H1 (cell line): ENCODE measurements around the gene LRRC8D. TPM values are rescaled to one million over a fixed set of nuclear protein-coding genes. Genes with fewer than 3 reads are reported as not detected.
A peak's percentile ranks its signal among the peaks of the same experiment; 100 is the strongest.

Experiments used
- CTCF ChIA-PET: fragments of 300-600 bp; sonication (Branson Sonifier 250); formaldehyde crosslinking; loops from one replicate; lab custom pipeline; 2021; ENCODE audit not compliant: partially characterized antibody; lab: Charles Lee
- POLR2A ChIA-PET: fragments of 300-600 bp; sonication (Branson Sonifier 250); formaldehyde crosslinking; loops from one replicate; lab custom pipeline; 2021; ENCODE audit warnings: inconsistent platforms; ENCODE audit not compliant: partially characterized antibody; lab: Charles Lee
- DNase-seq, 2 experiments: peaks; one replicate each; pipeline versions ENCODE4 v3.0.0 to v3.0.0-alpha.2; 2010 to 2022; ENCODE audit warnings: low spot score in 2 of 2, low read depth in 1 of 2, mixed read lengths in 1 of 2
- FAIRE-seq: peaks from 2 replicates; lab custom pipeline; 2011; peaks lifted over from hg19 to GRCh38; lab: Jason Lieb, UNC
- H2AFZ ChIP-seq: 2 replicates; pipeline ENCODE4 v1.8.1; 2012; ENCODE audit warnings: low read length, inconsistent platforms
- H2AK5ac ChIP-seq: 2 replicates; pipeline ENCODE4 v1.6.1; 2013; ENCODE audit warnings: low read depth, low read length
- H2BK120ac ChIP-seq: replicated peaks from 2 replicates; pipeline ENCODE3; 2013; ENCODE audit warnings: low read depth, low read length, inconsistent platforms
- H2BK12ac ChIP-seq: 2 replicates; pipeline ENCODE4 v1.6.1; 2013; ENCODE audit warnings: low read depth, low read length
- H2BK15ac ChIP-seq: 2 replicates; pipeline ENCODE4 v1.6.1; 2013; ENCODE audit warnings: low read length
- H2BK20ac ChIP-seq: 2 replicates; pipeline ENCODE4 v1.6.1; 2013; ENCODE audit warnings: low read length
- H2BK5ac ChIP-seq: 2 replicates; pipeline ENCODE4 v1.6.1; 2013; ENCODE audit warnings: low read depth, low read length
- H3K14ac ChIP-seq: 2 replicates; pipeline ENCODE4 v1.6.1; 2013; ENCODE audit warnings: inconsistent platforms; ENCODE audit not compliant: insufficient read length
- H3K18ac ChIP-seq: 2 replicates; pipeline ENCODE4 v1.6.1; 2013; ENCODE audit warnings: low read length; ENCODE audit errors: extremely low read depth
- H3K23ac ChIP-seq: 2 replicates; pipeline ENCODE4 v1.6.1; 2013; ENCODE audit warnings: inconsistent platforms; ENCODE audit not compliant: insufficient read length
- H3K23me2 ChIP-seq: 2 replicates; pipeline ENCODE4 v1.6.1; 2013; ENCODE audit warnings: low read depth, low read length
- H3K27ac ChIP-seq: 2 replicates; pipeline ENCODE4 v1.6.1; 2011; ENCODE audit warnings: low read depth, low read length, inconsistent platforms
- H3K27me3 ChIP-seq, 4 experiments: replicated peaks in 1 of 4; 1 replicate in 1 of 4; 2 replicates in 3 of 4; pipeline versions ENCODE4 v1.6.1 to v1.8.1; 2011 to 2013; ENCODE audit warnings: low read length in 3 of 4, mild to moderate bottlenecking in 3 of 4, inconsistent platforms in 2 of 4, mixed read lengths in 2 of 4, moderate library complexity in 1 of 4; ENCODE audit not compliant: control insufficient read depth in 3 of 4, insufficient read depth in 3 of 4; ENCODE audit errors: extremely low read depth in 1 of 4
- H3K36me3 ChIP-seq, 4 experiments: 2 replicates each; pipeline versions ENCODE4 v1.6.1 to v1.8.1; 2011 to 2013; ENCODE audit warnings: mild to moderate bottlenecking in 4 of 4, low read length in 3 of 4, moderate library complexity in 2 of 4, control low read depth in 1 of 4, inconsistent platforms in 1 of 4; ENCODE audit not compliant: insufficient read depth in 4 of 4, control insufficient read depth in 2 of 4
- H3K4ac ChIP-seq: replicated peaks from 2 replicates; pipeline ENCODE3; 2013; ENCODE audit warnings: low read length, low read depth, mixed read lengths, inconsistent platforms; ENCODE audit not compliant: insufficient read length
- H3K4me1 ChIP-seq, 4 experiments: replicated peaks in 1 of 4; 1 replicate in 1 of 4; 2 replicates in 3 of 4; pipeline versions ENCODE4 v1.6.1 to v1.8.1; 2011 to 2013; ENCODE audit warnings: low read length in 3 of 4, inconsistent platforms in 2 of 4, mixed read lengths in 1 of 4; ENCODE audit not compliant: insufficient read depth in 4 of 4, control insufficient read depth in 3 of 4
- H3K4me2 ChIP-seq, 2 experiments: 2 replicates each; pipeline versions ENCODE4 v1.6.1 to v1.8.1; 2011 to 2013; ENCODE audit warnings: low read depth in 2 of 2, low read length in 2 of 2, control low read depth in 1 of 2, inconsistent platforms in 1 of 2, mild to moderate bottlenecking in 1 of 2; ENCODE audit not compliant: insufficient read depth in 1 of 2
- H3K4me3 ChIP-seq, 4 experiments: fragments of 200-600, 300-600 bp in 1 of 4; sonication (generic), shearing (Covaris generic), sonication (Bioruptor Twin) in 1 of 4; 2 replicates each; pipeline versions ENCODE4 v1.5.1 to v1.8.1; 2011 to 2016; ENCODE audit warnings: low read length in 4 of 4, low read depth in 3 of 4, control low read depth in 2 of 4, inconsistent platforms in 2 of 4, mild to moderate bottlenecking in 2 of 4, mixed read lengths in 1 of 4, moderate library complexity in 1 of 4; ENCODE audit not compliant: insufficient read depth in 2 of 4; ENCODE audit errors: extremely low read depth in 1 of 4
- H3K56ac ChIP-seq: replicated peaks from 2 replicates; pipeline ENCODE3; 2013; ENCODE audit warnings: low read depth, mild to moderate bottlenecking, mixed read lengths, low read length, inconsistent platforms; ENCODE audit not compliant: insufficient read length
- H3K79me1 ChIP-seq: 2 replicates; pipeline ENCODE4 v1.6.1; 2013; ENCODE audit warnings: low read depth, low read length, control low read depth
- H3K79me2 ChIP-seq, 2 experiments: 2 replicates each; pipeline versions ENCODE4 v1.6.1 to v1.8.1; 2012 to 2013; ENCODE audit warnings: low read length in 2 of 2, mild to moderate bottlenecking in 2 of 2, inconsistent platforms in 1 of 2; ENCODE audit not compliant: insufficient read depth in 2 of 2, control insufficient read depth in 1 of 2
- H3K9ac ChIP-seq, 4 experiments: replicated peaks in 1 of 4; 1 replicate in 1 of 4; 2 replicates in 3 of 4; pipeline versions ENCODE4 v1.6.1 to v1.8.1; 2011 to 2013; ENCODE audit warnings: low read depth in 3 of 4, low read length in 3 of 4, control low read depth in 2 of 4, mild to moderate bottlenecking in 2 of 4, moderate library complexity in 2 of 4, inconsistent platforms in 1 of 4; ENCODE audit errors: extremely low read depth in 1 of 4
- H3K9me3 ChIP-seq, 2 experiments: 2 replicates each; pipeline versions ENCODE4 v1.6.1 to v1.8.1; 2012 to 2013; ENCODE audit warnings: mild to moderate bottlenecking in 2 of 2, moderate library complexity in 2 of 2, control low read depth in 1 of 2, inconsistent platforms in 1 of 2, low read depth in 1 of 2, low read length in 1 of 2, mixed read lengths in 1 of 2; ENCODE audit not compliant: insufficient read depth in 2 of 2
- H4K20me1 ChIP-seq, 2 experiments: replicated peaks in 1 of 2; 2 replicates each; pipeline versions ENCODE3 to v1.8.1; 2011 to 2013; ENCODE audit warnings: inconsistent platforms in 2 of 2, low read length in 2 of 2, mild to moderate bottlenecking in 1 of 2; ENCODE audit not compliant: insufficient read depth in 2 of 2, control insufficient read depth in 1 of 2
- H4K5ac ChIP-seq: 2 replicates; pipeline ENCODE4 v1.6.1; 2013; ENCODE audit warnings: low read length, low read depth, mixed read lengths, inconsistent platforms; ENCODE audit not compliant: insufficient read length
- H4K8ac ChIP-seq: 2 replicates; pipeline ENCODE4 v1.8.0; 2013; ENCODE audit warnings: mild to moderate bottlenecking, moderate library complexity, low read length, inconsistent platforms; ENCODE audit not compliant: insufficient read depth; ENCODE audit errors: extremely low read depth
- H4K91ac ChIP-seq: replicated peaks from 2 replicates; pipeline ENCODE3; 2013; ENCODE audit warnings: low read length, mixed read lengths, inconsistent platforms; ENCODE audit not compliant: insufficient read length
- ATF2 ChIP-seq: IDR thresholded peaks from 2 replicates; pipeline ENCODE4 v1.6.1; 2012; ENCODE audit warnings: low read length, inconsistent platforms
- CEBPB ChIP-seq: IDR thresholded peaks from 2 replicates; pipeline ENCODE4 v1.6.1; 2012; ENCODE audit warnings: low read depth, low read length
- EP300 ChIP-seq, 2 experiments: IDR thresholded peaks; 1 replicate in 1 of 2; 2 replicates in 1 of 2; pipeline ENCODE4 v1.6.1; 2011 to 2012; ENCODE audit warnings: low read depth in 2 of 2, low read length in 2 of 2, mild to moderate bottlenecking in 2 of 2, borderline replicate concordance in 1 of 2, inconsistent platforms in 1 of 2, moderate library complexity in 1 of 2
- HDAC2 ChIP-seq, 2 experiments: fragments of 300-600 bp in 1 of 2; sonication (generic) in 1 of 2; IDR thresholded peaks; 2 replicates each; pipeline ENCODE4 v1.6.1; 2011 to 2012; ENCODE audit warnings: low read depth in 2 of 2, low read length in 2 of 2, mild to moderate bottlenecking in 2 of 2, moderate library complexity in 2 of 2, borderline replicate concordance in 1 of 2, inconsistent platforms in 1 of 2
- KDM1A ChIP-seq: fragments of 200-600, 300-600 bp; sonication (generic); IDR thresholded peaks from 2 replicates; pipeline ENCODE4 v1.7.1; 2016; ENCODE audit warnings: mild to moderate bottlenecking, low read length, borderline replicate concordance
- POLR2A ChIP-seq, 2 experiments: IDR thresholded peaks; 1 replicate in 1 of 2; 2 replicates in 1 of 2; pipeline ENCODE4 v1.6.1; 2011; ENCODE audit warnings: low read depth in 2 of 2, low read length in 2 of 2, mild to moderate bottlenecking in 2 of 2; ENCODE audit errors: control extremely low read depth in 1 of 2
- POU5F1 ChIP-seq: IDR thresholded peaks from 2 replicates; pipeline ENCODE4 v1.6.1; 2011; ENCODE audit warnings: low read depth, mild to moderate bottlenecking, low read length, moderate library complexity
- RNF2 ChIP-seq: fragments of 200-900, 300-1000 bp; sonication (generic); IDR thresholded peaks from 2 replicates; pipeline ENCODE4 v1.7.1; 2016; ENCODE audit warnings: borderline replicate concordance, low read depth, mild to moderate bottlenecking, antibody characterized with exemption, low read length; ENCODE audit not compliant: poor library complexity, severe bottlenecking; ENCODE audit errors: missing control alignments
- WGBS, 2 experiments: shearing (Covaris generic) in 1 of 2; methylation state at CpG; one replicate each; pipeline versions ENCODE4 v1.1.6 to v1.1.7; 2013 to 2015; ENCODE audit warnings: low lambda C conversion rate in 2 of 2, mixed read lengths in 2 of 2, inconsistent platforms in 1 of 2, low coverage in 1 of 2, missing lambda C conversion rate in 1 of 2; ENCODE audit not compliant: insufficient replicate concordance in 2 of 2, insufficient coverage in 1 of 2, insufficient read length in 1 of 2; ENCODE audit errors: extremely low coverage in 1 of 2, missing lambda C conversion rate in 1 of 2; 5-methylcytosine and 5-hydroxymethylcytosine counted together
- polyA plus RNA-seq, 7 experiments: library from polyadenylated mRNA; depleted of rRNA in 3 of 7; stranded (reverse) in 5 of 7; unstranded in 2 of 7; fragments of >200 nt in 5 of 7; fragments of 200-250 nt in 2 of 7; gene quantifications; 1 replicate in 5 of 7; 2 replicates in 1 of 7; 4 replicates in 1 of 7; pipeline versions ENCODE4 v1.2.1 to v1.2.3, GENCODE V29; 2011 to 2013; ENCODE audit warnings: missing spikeins in 2 of 7, mixed read lengths in 2 of 7
- total RNA-seq: library from RNA; stranded (reverse); fragmentation: NEBNext Ultra II Directional; extraction: Animal tissue kit (Norgen Biotek cat#: 25700); gene quantifications from 2 replicates; pipeline ENCODE4 v1.2.1, GENCODE V29; 2021

Gene LRRC8D
- total and polyA plus RNA-seq, 2 of the 8 experiments (the other 6 are each of a cell fraction or from before 2014, with no cell fraction given) = 42.0 to 58.5 TPM

GRCh38 chr1:89929467-89930063, 108.7 kb downstream of the LRRC8D start:
- peak overlapping the region; percentile 85; the same call in 1 of the 2 replicates for H2BK12ac ChIP-seq
- H2BK15ac ChIP-seq = no peak overlapping the region
- no peaks in the 10 kb centered on the region for H4K20me1 ChIP-seq
- WGBS, 2 experiments = 26% methylated on average over 6 of the region's 6 CpGs; no CpG with 5 or more reads in 1 of the 2 experiments
- no peaks in the 10 kb centered on the region for H3K27me3 ChIP-seq
- H3K56ac ChIP-seq = no peak overlapping the region
- H3K23me2 ChIP-seq = no peaks in the 10 kb centered on the region
- H4K5ac ChIP-seq = no peak overlapping the region
- H3K9ac ChIP-seq = no peak overlapping the region; a peak in 2 of 7 replicates
- peak overlapping the region in 2 of 4 experiments; percentile 0 to 34; a peak in 2 of 8 replicates for H3K4me3 ChIP-seq
- H3K4ac ChIP-seq = no peak overlapping the region
- H2BK5ac ChIP-seq = peak overlapping the region; percentile 79; the same call in 1 of the 2 replicates
- H4K91ac ChIP-seq = peak overlapping the region; percentile 23
- no peak overlapping the region for H3K14ac ChIP-seq
- H3K23ac ChIP-seq = no peak overlapping the region
- peak overlapping the region; percentile 66; the same call in 1 of the 2 replicates for H3K18ac ChIP-seq
- peaks cover 3 to 23% (median 16%) of the 10 kb centered on the region in 4 experiments; a peak in 5 of 8 replicates for H3K36me3 ChIP-seq
- peak overlapping the region; percentile 57; the same call in 1 of the 2 replicates for H2AK5ac ChIP-seq
- POLR2A ChIA-PET = interaction anchor here (0.7 to 1.3 kb wide), 9 partner anchors 10 to 108 kb away, joined by 3 to 7 read pairs (median 4); no protein-coding TSS in a partner anchor
- H4K8ac ChIP-seq = no peak overlapping the region
- no peak overlapping the region for H2AFZ ChIP-seq
- H2BK120ac ChIP-seq = no peak overlapping the region
- peaks cover 2 to 29% (median 26%) of the 10 kb centered on the region in 4 experiments; a peak in 5 of 7 replicates for H3K4me1 ChIP-seq
- H3K79me2 ChIP-seq = peaks cover 0 to 3% of the 10 kb centered on the region in 2 experiments; a peak in 1 of 4 replicates
- FAIRE-seq = peak; percentile 52
- no peak for DNase-seq
- peak overlapping the region; percentile 47 to 49 for H3K4me2 ChIP-seq
- peak overlapping the region; percentile 73 for H2BK20ac ChIP-seq
- H3K79me1 ChIP-seq = no peaks in the 10 kb centered on the region
- CTCF ChIA-PET = interaction anchor here (0.8 to 1.2 kb wide), 2 partner anchors 11 to 14 kb away, joined by 3 to 4 read pairs; no protein-coding TSS in a partner anchor
- peak overlapping the region; percentile 66; the same call in 1 of the 2 replicates for H3K27ac ChIP-seq
- peaks cover 0 to 7% of the 10 kb centered on the region in 2 experiments; a peak in 1 of 4 replicates for H3K9me3 ChIP-seq
- peak in 1 of 2 experiments; percentile 68; a peak in 1 of 3 replicates for TF ChIP-seq EP300 (IDR thresholded peaks at IDR 0.05; ENCODE audit: borderline replicate concordance in 1 of 2, low read depth in 2 of 2, low read length in 2 of 2)
- TF ChIP-seq CEBPB = peak; percentile 66; the same call in 1 of the 2 replicates
- TF ChIP-seq ATF2 = no peak
- TF ChIP-seq KDM1A = no peak
- no peak for TF ChIP-seq HDAC2 (IDR thresholded peaks at IDR 0.05; ENCODE audit: borderline replicate concordance in 1 of 2, low read depth in 2 of 2, low read length in 2 of 2)
- no peak for TF ChIP-seq RNF2
- TF ChIP-seq POLR2A (IDR thresholded peaks at IDR 0.05; ENCODE audit: control extremely low read depth in 1 of 2, low read depth in 2 of 2, low read length in 2 of 2) = 0 out of 3 replicates have a peak, but pooled peaks of 1 of the 2 experiments have one; percentile 51
- peak; percentile 97 for TF ChIP-seq POU5F1
